HL-60 (cell line): ENCODE results near the gene FARS2.

Source experiments
- POLR2AphosphoS5 ChIP-seq: IDR thresholded peaks from 2 replicates; pipeline ENCODE4 v1.6.1; 2012; ENCODE audit warnings: low read depth
- TF ChIP-seq, protein P1 (sequence below): IDR thresholded peaks from one replicate; pipeline ENCODE4 v1.5.1; 2011; ENCODE audit warnings: low read length, control low read depth, inconsistent platforms; ENCODE audit not compliant: insufficient read depth

GRCh38 chr6:5471637-5472398 is 210.5 kb downstream of the FARS2 start:
- TF ChIP-seq, protein P1, sequence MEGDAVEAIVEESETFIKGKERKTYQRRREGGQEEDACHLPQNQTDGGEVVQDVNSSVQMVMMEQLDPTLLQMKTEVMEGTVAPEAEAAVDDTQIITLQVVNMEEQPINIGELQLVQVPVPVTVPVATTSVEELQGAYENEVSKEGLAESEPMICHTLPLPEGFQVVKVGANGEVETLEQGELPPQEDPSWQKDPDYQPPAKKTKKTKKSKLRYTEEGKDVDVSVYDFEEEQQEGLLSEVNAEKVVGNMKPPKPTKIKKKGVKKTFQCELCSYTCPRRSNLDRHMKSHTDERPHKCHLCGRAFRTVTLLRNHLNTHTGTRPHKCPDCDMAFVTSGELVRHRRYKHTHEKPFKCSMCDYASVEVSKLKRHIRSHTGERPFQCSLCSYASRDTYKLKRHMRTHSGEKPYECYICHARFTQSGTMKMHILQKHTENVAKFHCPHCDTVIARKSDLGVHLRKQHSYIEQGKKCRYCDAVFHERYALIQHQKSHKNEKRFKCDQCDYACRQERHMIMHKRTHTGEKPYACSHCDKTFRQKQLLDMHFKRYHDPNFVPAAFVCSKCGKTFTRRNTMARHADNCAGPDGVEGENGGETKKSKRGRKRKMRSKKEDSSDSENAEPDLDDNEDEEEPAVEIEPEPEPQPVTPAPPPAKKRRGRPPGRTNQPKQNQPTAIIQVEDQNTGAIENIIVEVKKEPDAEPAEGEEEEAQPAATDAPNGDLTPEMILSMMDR: no peak
- TF ChIP-seq POLR2AphosphoS5: no peak
